Urothelium cell line (cell line): ENCODE measurements around the gene ZDHHC13.

Experiments
- DNase-seq: peaks from one replicate; pipeline ENCODE4 v3.0.0; 2011; ENCODE audit warnings: low spot score, mixed read lengths
- FAIRE-seq: peaks from 2 replicates; lab custom pipeline; 2011; peaks lifted over from hg19 to GRCh38; lab: Jason Lieb, UNC

The ZDHHC13 gene, protein sequence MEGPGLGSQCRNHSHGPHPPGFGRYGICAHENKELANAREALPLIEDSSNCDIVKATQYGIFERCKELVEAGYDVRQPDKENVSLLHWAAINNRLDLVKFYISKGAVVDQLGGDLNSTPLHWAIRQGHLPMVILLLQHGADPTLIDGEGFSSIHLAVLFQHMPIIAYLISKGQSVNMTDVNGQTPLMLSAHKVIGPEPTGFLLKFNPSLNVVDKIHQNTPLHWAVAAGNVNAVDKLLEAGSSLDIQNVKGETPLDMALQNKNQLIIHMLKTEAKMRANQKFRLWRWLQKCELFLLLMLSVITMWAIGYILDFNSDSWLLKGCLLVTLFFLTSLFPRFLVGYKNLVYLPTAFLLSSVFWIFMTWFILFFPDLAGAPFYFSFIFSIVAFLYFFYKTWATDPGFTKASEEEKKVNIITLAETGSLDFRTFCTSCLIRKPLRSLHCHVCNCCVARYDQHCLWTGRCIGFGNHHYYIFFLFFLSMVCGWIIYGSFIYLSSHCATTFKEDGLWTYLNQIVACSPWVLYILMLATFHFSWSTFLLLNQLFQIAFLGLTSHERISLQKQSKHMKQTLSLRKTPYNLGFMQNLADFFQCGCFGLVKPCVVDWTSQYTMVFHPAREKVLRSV

DNA sequence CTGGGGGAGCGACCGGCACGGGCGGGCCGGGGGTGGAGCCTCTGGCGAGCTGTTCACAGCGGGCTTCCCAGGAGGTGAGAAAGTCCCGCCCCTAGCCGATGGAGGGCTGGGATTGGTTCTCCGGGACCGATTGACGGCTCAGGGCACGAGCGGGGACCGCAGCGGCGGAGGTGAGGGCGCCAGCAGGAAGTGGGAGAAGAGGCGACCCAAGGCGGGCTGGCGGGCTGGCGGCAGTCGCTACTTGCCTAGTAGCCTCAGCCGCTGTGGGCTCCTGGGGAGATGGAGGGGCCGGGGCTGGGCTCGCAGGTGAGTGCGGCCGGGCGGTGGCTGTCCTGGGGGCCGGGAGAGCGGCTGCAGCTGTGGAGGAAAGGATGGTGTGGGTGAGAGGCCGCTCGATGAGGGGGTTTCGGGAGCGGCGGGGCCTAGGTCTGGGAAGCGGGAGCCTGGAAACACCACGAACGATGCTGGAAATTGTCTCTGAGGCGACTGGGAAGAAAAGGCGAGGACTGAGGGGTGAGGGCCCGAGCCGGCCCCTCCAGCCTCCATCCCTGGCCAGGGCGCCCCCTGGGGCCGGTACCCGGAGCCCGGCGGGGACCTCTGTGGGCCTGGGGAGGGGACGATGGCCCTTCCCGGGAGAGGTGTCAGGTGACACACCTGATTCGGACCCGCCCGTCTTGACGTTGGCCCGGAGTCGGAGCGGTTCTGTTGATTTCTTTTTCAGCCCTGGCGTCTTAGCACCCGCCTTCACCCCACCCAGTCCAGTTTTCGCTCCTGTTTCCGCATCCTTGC lies at the start of gene ZDHHC13:
TSS of gene ZDHHC13 (plus strand) at position 198 of the 789 bp plus-strand sequence. CDS start at position 280, 82 bp downstream.
- peak; percentile 99 for DNase-seq
- FAIRE-seq: peak; percentile 32

DNA sequence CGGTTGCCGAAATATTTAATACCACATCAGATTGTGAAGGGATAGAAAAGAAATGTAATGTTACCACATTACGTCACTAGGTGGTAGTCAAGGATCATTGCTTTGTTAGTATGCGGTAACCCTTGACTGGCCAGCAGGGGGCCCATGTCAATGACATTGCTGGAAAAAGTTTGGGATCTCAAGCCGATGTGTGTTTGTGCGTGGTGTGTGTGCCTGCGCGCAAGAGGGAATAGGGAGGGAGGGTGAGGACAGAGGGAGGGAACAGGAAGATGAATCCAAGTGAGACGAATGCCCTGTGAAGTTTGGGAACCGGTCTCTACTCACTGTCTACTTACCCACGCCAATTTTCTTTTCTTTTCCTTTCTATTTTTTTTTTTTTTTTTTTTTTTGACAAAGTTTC lies 45.7 kb upstream of the ZDHHC13 start:
- peak; percentile 82 for DNase-seq
- no peak for FAIRE-seq

DNA sequence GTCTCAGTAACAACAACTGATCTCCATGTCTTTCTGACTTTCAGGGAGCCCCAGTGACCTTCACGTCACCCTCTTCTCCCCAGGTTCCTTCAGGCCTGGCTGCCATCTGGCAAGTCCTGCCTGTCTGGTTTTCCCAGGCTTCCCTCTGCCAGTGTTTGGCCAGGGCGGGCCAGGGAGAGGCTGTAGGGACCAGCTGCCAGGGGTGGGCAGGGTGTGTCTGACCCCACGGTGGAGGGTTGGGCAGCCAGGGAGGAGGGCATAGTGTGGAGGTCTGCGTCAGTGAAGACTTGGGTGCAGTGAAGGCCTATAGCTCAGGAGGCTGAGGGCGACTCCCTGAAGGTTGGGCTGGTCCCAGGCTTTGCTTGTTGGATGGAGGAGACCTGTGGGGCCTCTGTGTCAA lies 44.5 kb upstream of the ZDHHC13 start:
- FAIRE-seq (no peak), DNase-seq (no peak)

DNA sequence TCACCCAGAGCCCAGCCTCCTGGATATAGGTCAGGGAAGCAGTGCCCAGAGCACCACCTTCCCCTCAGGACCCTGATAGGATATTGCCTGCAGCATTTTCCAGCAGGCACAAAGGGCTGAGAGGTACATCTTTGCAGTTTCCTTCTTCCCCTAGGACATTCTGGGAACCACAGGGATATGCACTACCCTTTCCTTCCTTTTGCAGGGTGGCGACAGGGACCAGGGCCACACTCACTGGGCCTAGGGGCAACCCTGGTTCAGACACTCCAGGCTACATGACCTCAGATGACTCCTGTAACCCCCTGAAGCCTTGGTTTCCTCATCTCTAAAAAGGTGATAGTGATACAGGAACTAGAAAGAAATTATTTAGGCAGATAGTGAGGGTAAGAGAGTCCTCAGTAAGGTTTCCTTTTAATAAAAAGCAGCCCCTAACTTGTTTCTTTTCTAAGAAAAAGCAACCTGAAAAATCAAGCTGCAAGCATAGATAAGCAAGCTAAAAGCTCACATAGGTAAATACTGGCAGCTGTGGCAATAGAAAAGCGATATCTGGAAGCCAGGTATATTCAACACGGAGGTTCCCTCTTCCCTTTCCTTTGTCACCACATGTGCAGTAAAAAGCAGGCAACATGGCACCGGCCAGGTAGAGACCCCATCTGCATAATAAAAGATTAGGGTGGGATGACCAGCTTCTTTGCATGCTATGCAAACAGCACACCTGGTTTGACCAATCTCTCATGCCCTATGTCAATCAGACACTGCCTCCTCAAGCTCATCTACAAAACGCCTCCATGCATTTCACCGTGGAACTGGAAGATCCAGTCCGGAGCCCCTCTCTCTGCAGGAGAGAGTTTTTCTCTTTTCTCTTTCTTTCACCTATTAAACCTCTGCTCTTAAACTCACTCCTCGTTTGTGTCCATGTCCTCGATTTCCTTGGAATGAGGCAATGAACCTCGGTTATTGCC lies 43.2 kb upstream of the ZDHHC13 start:
- FAIRE-seq (no peak), DNase-seq (no peak)

DNA sequence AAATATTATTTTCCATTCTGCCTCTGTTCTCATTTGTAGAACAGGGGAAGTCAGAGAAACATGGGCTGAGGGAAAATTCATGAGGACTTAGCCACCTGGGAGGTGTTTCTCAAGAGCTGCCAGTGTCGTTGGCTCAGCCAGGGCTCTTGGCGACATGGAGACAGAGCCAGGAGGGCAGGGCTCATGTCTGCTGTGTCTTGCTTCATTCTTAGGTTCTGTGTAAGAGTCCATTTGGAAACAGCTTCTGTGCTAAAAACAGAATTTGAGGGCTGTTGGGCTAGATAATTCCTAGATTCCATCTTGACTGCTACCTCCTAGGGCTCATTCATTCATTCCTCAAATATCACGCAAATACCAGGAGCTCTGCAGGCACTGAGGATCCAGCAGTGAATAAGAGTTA lies 41.3 kb upstream of the ZDHHC13 start:
- no peak for FAIRE-seq
- no peak for DNase-seq

DNA sequence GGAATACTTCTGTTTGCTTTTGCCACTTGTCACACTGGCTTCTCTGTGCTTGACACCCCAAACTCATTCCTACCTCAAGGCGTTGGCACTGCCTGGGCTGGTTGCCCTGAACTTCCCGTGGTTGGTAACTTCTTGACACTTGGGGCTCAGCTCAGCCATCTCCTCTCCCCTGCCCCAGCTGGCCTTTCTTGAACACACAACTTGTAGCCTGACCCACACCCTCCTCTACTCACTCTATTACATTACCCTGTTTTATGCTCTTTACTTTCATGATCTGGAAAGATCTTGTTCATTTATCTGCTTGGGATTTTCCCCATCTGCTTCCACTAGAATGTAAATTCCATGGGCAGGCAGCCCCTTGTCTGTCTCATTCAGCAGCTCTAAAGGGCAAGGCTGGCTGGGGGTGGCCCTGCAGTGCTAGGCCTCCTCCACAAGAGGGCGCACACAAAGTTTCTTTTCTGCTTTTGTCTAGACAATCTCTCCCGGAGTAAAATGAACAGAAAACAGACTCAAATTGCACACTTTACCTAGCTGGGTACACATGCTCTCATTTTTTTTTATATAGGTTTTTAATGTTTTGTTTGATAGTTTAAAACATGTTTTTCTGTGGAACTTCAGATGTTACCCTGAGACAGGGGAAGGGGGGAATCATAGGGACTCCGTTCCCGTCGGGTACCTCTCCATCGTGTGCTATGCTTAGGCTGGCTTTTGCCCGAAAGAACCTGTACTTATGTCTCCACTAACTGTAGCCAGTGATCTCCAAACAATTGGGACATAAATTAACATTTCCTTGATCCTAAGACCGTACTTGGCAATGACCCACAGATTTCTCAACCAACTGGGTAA lies 40.0 kb upstream of the ZDHHC13 start:
- DNase-seq (peak; percentile 69), FAIRE-seq (no peak)

DNA sequence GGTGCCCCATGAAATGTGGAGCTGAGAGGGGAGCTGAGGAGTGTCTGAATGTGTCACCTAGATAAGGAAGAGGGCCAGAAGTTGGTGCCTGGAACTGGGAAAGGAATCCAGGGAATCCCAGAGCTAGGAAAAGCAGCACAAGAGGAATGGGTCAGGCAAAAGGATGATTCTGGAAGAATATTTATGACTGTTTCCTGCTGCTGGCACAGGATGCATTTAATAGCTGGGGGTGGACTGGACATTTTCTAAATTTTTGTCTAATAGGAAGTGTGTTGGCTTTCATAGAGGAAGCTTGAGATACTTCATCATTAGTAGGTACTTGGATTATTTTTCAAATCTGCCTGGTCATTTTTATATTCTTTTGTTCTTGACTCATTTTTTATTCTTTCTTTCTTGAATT lies 39.0 kb upstream of the ZDHHC13 start:
- DNase-seq (no peak), FAIRE-seq (no peak)

DNA sequence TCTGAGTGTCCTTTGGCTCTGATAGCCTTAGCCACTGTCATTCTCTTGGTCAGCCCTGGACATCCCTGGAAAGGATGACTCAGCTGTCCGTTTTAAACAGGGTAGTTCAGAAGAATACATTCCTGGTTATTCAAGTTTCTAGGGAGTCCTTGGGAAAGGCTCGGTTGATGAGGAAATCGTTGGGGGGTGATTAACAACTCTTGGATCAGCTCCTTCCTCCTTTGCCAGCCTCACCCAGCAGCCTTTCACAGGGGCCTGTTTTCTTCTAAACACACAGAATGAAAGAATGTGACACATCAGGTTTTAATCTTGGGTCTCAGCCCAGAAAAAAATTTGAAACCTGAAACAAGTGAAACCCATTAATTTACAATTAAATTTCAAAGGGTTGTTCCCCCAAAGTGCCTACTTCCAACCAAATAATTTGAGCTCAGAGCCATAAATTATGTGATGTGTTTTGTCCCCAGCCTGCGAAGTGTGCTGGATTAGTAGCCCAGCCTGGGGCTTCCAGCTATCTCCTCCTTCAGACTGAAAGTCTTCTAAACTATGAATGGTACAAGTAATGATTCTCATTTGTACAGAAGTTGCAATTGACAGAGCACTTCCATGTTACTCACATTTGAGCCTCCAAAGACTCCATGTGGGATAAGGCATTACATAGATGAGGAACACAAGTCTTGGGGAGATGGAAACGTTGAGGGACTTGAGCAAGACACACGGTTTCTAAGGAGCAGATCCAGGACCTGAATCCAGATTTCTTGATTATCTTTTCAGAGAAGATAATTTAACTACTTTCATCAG lies 37.1 kb upstream of the ZDHHC13 start:
- no peak for FAIRE-seq
- no peak for DNase-seq

DNA sequence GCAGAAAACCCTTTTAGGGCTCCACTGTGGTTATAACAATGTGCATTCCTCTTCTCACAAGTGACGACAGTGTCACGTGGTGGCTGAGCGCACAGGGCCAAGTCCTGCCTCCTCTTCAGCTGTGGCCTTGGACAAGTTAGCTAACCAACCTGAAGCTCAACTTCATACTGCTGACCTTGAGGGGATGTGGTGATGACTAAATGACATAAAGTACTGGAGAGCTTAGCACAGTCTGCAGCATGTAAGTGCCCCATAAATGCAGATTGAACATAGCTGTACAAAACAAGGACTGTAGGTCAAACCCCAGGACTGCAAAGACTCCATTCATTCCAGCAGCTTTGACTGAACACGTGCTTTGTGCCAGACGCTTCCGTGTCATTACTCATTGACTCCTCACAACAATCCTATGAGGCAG lies 36.4 kb upstream of the ZDHHC13 start:
- no peak for DNase-seq
- no peak for FAIRE-seq

DNA sequence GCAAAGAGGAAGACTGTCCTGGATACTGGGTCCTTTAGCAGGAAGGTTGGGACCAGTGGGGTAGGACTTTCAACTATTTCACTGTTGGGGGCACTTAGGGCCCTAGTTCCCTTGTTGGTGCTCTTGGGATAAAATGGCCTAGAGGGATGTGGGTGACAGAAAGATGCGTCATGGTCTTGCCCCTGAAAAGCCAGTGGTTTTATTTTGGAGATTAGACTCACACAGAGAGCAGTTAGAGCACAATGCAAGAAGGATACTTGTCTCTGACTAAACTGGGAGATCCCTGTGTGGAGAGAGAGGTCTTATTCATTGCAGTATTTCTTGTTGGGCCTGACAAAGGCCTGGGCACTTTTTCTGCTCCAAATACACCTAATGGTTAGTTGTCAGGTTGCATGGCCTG lies 33.8 kb upstream of the ZDHHC13 start:
- no peak for DNase-seq
- FAIRE-seq: no peak

DNA sequence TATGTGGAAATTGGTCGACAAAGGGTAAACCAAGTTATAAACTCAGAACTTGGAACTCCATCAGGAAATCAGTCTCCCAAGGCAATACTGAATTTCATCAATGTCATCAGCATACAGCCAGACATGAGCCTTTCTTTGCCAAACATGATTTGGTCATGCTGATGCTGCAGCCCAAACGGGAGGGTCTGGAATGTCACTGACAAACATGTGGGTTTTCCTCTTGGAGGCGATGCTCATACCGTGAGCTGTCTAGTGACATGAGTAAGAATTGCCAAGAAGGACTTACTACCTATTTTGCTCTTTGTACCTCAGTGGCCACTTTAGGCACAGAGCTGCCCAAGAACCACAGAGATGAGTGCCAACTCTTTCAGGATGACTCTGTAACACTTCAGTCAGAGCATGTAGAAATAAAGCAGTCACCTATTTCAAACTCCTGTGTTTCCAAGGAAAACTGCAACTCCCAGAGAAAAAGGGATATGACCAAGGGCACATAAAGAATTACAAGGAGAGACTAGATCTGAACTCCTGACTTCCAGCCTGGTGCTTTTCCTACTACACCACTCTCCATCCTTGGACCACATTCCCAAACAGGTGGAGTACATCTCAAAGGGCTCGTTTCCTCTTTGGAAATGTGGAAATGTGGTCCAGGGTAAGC lies 32.2 kb upstream of the ZDHHC13 start:
- DNase-seq (no peak), FAIRE-seq (no peak)

DNA sequence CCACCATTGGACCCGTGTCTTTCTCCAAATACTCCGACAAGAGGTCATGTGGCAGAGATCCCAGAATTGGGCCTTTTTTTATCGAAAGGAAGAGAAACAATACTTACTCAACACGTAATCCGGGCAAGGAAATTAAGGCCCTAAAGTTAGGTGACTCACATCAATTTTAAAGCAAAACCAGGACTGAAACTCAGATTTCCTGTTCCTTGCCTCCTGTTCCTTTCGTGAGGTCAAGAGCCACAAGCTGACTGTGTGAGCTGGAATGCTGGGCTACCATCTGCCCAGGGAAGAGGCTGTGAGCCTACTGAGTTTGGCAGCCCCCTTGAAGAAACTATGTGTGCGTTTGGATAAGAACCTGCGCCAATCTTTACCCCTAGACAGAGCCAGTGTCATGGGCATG lies 29.3 kb upstream of the ZDHHC13 start:
- DNase-seq (peak; percentile 15), FAIRE-seq (no peak)

DNA sequence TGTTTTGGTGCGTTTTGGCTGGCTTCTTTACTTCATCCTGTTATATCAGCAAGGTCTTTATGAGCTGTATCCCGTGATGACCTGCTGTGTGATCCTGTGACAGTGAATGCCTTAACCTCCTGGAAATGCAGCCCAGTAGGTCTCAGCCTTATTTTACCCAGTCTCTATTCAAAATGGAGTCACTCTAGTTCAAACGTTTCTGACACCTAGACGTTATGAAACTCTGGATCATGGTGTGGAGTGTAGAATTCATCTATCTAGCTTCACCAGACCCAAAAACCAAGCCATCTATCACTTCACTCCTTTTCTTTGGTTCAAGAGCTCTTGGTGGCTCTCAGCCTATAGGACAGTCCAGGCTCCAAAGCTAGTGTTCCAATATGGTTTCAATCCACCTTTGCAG lies 28.2 kb upstream of the ZDHHC13 start:
- DNase-seq (no peak), FAIRE-seq (no peak)

DNA sequence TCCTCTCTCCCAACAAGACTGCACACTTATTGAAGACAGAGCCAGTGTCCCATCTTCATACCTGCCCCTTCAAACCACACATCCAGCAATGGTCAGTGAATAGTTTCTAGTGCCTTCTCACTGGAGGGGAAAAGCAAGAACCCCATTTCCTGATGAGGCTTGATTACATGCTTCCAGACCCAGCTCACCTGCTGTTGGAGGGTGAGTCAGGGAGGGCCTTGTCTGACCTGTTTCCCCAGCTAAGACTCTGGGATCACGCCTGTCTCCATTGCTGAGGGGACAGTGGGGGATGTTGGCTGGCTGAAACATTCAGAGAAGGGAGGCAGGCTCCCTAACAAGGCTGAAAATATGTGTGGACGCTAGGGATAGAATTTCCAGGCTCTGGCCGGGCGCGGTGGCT lies 27.5 kb upstream of the ZDHHC13 start:
- FAIRE-seq: no peak
- no peak for DNase-seq

DNA sequence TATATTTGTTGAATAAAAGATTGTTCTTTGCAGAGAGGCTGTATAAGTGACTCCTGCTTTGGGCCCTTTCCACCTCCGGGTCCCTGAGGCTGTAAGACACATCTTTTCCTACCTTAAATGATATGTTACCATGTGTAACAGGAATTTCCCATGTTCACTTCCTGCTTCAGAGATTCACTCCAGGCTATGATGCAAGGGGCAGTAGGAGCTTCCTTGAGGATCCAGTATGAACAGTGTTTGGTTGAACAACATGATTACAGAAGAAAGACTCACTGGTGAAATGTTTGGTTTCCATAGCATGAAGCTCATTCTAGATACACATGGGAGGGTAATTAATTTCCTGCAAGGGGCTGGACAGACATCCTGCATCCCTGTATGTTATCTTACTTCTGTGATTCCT lies 25.6 kb upstream of the ZDHHC13 start:
- DNase-seq (no peak), FAIRE-seq (no peak)

DNA sequence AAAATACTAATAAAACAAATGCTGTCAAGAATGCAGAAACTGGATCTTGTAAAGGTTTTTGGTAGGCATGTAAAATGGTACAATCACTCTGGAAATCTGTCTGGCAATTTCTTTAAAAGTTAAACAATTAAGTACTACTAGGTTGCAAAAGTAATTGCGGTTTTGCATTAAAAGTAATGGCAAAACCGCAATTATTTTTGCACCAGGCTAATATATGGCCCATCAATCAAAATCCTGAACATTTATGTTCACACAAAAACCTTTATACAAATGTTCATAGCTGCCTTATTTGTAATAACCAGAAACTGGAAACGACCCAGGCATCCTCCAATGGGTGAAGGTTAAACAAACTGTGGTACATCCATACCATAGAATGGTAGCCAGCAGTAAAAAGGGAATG lies 24.6 kb upstream of the ZDHHC13 start:
- DNase-seq: no peak
- FAIRE-seq: no peak

DNA sequence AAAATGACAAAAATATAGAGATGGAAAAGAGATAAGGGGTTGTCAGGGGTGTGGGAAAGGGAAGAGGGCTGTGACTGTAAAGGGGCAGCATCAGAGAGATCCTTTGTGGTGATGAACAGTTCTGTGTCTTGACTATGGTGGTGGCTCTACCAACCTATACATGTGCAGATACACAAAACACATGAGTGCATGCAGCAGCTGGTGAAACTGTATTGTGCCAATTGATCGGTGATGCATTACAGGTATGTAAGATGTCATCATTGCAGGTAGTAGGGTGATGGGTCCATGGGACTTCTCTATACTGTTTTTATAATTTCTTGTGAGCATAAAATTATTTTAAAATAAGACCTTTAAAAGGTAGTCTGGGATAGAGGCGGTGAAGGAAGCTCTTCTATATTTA lies 24.1 kb upstream of the ZDHHC13 start:
- FAIRE-seq (no peak), DNase-seq (no peak)

DNA sequence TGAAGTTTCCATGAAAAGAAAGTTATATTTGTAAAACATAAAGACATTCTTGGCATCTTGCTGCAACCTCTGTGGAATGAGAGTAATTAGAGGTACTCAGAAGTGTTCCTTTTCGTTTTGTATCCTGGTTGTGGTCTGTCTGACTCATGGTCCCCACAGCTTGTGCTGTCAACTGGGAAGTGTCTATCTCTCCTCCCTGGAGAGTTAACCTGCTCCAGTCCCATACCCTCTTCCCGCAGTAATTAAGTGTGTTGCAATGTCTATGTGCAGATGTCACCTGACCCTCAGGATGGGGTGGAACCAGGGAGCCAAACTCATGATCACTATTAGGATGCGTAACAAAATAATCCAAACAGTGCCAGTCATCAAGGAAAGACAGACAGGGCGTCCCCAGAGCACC lies 23.0 kb upstream of the ZDHHC13 start:
- peak; percentile 51 for DNase-seq
- FAIRE-seq: peak; percentile 65
